Stomach (tissue), 4 donors: ENCODE data around the gene HYAL1.

Experiments
- CTCF ChIP-seq, 7 experiments: fragments of 450-650 bp in 4 of 7; fragments of 200-600 bp in 3 of 7; sonication (generic) in 3 of 7; IDR thresholded peaks; one replicate each; pipeline ENCODE4 v1.5.1; 2016 to 2019; ENCODE audit warnings: antibody characterized with exemption in 7 of 7, control low read depth in 2 of 7, mild to moderate bottlenecking in 1 of 7
- POLR2A ChIP-seq, 4 donors: fragments of 450-650 bp; IDR thresholded peaks; one replicate each; pipeline ENCODE4 v1.6.1; 2016; ENCODE audit warnings: antibody characterized with exemption in 4 of 4, control low read depth in 2 of 4, mild to moderate bottlenecking in 1 of 4, moderate library complexity in 1 of 4

- TF ChIP-seq POLR2A (IDR thresholded peaks at IDR 0.05): no peak
- no peak for TF ChIP-seq CTCF (IDR thresholded peaks at IDR 0.05)
Observed at GRCh38 chr3:50265571-50265970, 37.8 kb downstream of the HYAL1 start.
